K562 (cell line): ENCODE measurements around the gene ATP6V0D1. TPM values are rescaled to one million over a fixed set of nuclear protein-coding genes. Genes with fewer than 3 reads are reported as not detected.

Source experiments
- ATAC-seq: fragments of 200-7000 bp; cut with Tn5 transposase; 3 replicates; pipeline ENCODE4 v1.9.1; 2020; ENCODE audit warnings: moderate library complexity
- BruUV-seq: library from RNA; stranded (reverse); fragments of 400-500 nt; replicated peaks from 2 replicates; lab custom pipeline; 2021; lab: Mats Ljungman, UMichigan
- CTCF ChIA-PET: fragments of 300-600 bp; formaldehyde crosslinking; extraction: SDS; loops from one replicate; lab custom pipeline; 2021; ENCODE audit warnings: low intra/inter-chr PET ratio; lab: Yijun Ruan, JAX
- POLR2A ChIA-PET: fragments of 300-600, 350-650 bp; sonication (Branson Sonifier 250); formaldehyde crosslinking; extraction: SDS; loops from one replicate; lab custom pipeline; 2021; ENCODE audit warnings: antibody characterized with exemption, inconsistent platforms; lab: Yijun Ruan, JAX
- DNase-seq, 4 experiments: peaks; one replicate each; pipeline versions ENCODE4 v3.0.0 to v3.0.0-alpha.2; 2011 to 2018; ENCODE audit warnings: low spot score in 3 of 4, mixed read lengths in 3 of 4; ENCODE audit errors: extremely low read depth in 1 of 4
- FAIRE-seq: peaks from 2 replicates; lab custom pipeline; 2011; peaks lifted over from hg19 to GRCh38; lab: Jason Lieb, UNC
- H2AFZ ChIP-seq: 2 replicates; pipeline ENCODE4 v1.6.0; 2011; ENCODE audit warnings: low read depth, low read length, control low read depth, inconsistent platforms
- H3K27ac ChIP-seq: fragments of 200-600 bp; 3 replicates; pipeline ENCODE4 v1.8.0; 2011; ENCODE audit warnings: low read depth, mild to moderate bottlenecking, control low read depth, inconsistent platforms, low read length, moderate library complexity, mixed read lengths; ENCODE audit errors: extremely low read depth
- H3K27me3 ChIP-seq, 2 experiments: fragments of 300-600 bp in 1 of 2; 2 replicates in 1 of 2; 3 replicates in 1 of 2; pipeline versions ENCODE4 v1.6.0 to v1.8.0; 2011; ENCODE audit warnings: inconsistent platforms in 2 of 2, low read length in 2 of 2, mild to moderate bottlenecking in 1 of 2, mixed read lengths in 1 of 2, moderate library complexity in 1 of 2; ENCODE audit not compliant: control insufficient read depth in 2 of 2, insufficient read depth in 2 of 2
- H3K36me3 ChIP-seq: fragments of 300-600 bp; 3 replicates; pipeline ENCODE4 v1.8.0; 2011; ENCODE audit warnings: mild to moderate bottlenecking, low read length, inconsistent platforms; ENCODE audit not compliant: control insufficient read depth, insufficient read depth
- H3K4me1 ChIP-seq, 2 experiments: fragments of 200-600 bp in 1 of 2; replicated peaks in 1 of 2; 2 replicates in 1 of 2; 3 replicates in 1 of 2; pipeline versions ENCODE4 v1.5.1 to v1.8.0; 2011; ENCODE audit warnings: inconsistent platforms in 2 of 2, low read length in 2 of 2, mild to moderate bottlenecking in 1 of 2, mixed read lengths in 1 of 2, moderate library complexity in 1 of 2; ENCODE audit not compliant: control insufficient read depth in 2 of 2, insufficient read depth in 2 of 2
- H3K4me2 ChIP-seq: 2 replicates; pipeline ENCODE4 v1.6.1; 2011; ENCODE audit warnings: low read length, control low read depth, inconsistent platforms, mixed read lengths; ENCODE audit not compliant: insufficient read depth
- H3K4me3 ChIP-seq: fragments of 200-600 bp; sonication (generic), shearing (Covaris generic); 2 replicates; pipeline ENCODE4 v1.5.1; 2016; ENCODE audit warnings: control low read depth, inconsistent platforms
- H3K79me2 ChIP-seq: fragments of 200-600 bp; 3 replicates; pipeline ENCODE4 v1.8.0; 2011; ENCODE audit warnings: low read length, inconsistent platforms; ENCODE audit not compliant: control insufficient read depth, insufficient read depth
- H3K9ac ChIP-seq, 2 experiments: 2 replicates each; pipeline versions ENCODE4 v1.6.0 to v1.6.1; 2011; ENCODE audit warnings: low read depth in 2 of 2, low read length in 2 of 2, control low read depth in 1 of 2, inconsistent platforms in 1 of 2, mild to moderate bottlenecking in 1 of 2, mixed read lengths in 1 of 2; ENCODE audit not compliant: insufficient read depth in 1 of 2
- H3K9me1 ChIP-seq: one replicate; pipeline ENCODE4 v1.6.0; 2011; ENCODE audit warnings: inconsistent platforms, mild to moderate bottlenecking, low read length, moderate library complexity; ENCODE audit not compliant: control insufficient read depth, insufficient read depth
- H3K9me3 ChIP-seq: replicated peaks from 2 replicates; pipeline ENCODE4 v1.5.1; 2011; ENCODE audit warnings: low read depth, low read length, inconsistent platforms; ENCODE audit not compliant: control insufficient read depth, insufficient read depth
- H4K20me1 ChIP-seq: replicated peaks from 2 replicates; pipeline ENCODE4 v1.6.1; 2011; ENCODE audit warnings: low read length, inconsistent platforms, mixed read lengths; ENCODE audit not compliant: control insufficient read depth, insufficient read depth
- DNMT1 ChIP-seq: fragments of 450-650 bp; IDR thresholded peaks from 2 replicates; pipeline ENCODE4 v1.6.1; 2016; ENCODE audit warnings: antibody characterized with exemption, mild to moderate bottlenecking
- GATA2 ChIP-seq: sonication (generic); formaldehyde crosslinking; IDR thresholded peaks from 2 replicates; pipeline ENCODE4 v1.4.0; 2020; ENCODE audit warnings: mild to moderate bottlenecking, missing genetic modification reagents
- GTF2E2 ChIP-seq: fragments of 200-800 bp; sonication (Bioruptor generic); IDR thresholded peaks from 2 replicates; pipeline ENCODE4 v1.6.1; 2016; ENCODE audit warnings: missing genetic modification characterization, missing compliant biosample characterization
- KAT7 ChIP-seq: sonication (generic); formaldehyde crosslinking; IDR thresholded peaks from 2 replicates; pipeline ENCODE4 v1.8.0; 2022; ENCODE audit warnings: missing genetic modification reagents, mild to moderate bottlenecking, borderline replicate concordance
- LEF1 ChIP-seq: fragments of 450-650 bp; IDR thresholded peaks from 2 replicates; pipeline ENCODE4 v1.6.1; 2016; ENCODE audit warnings: mild to moderate bottlenecking
- RBM22 ChIP-seq: fragments of 200-400 bp; formaldehyde crosslinking; IDR thresholded peaks from 2 replicates; pipeline ENCODE4 v1.6.1; 2018; ENCODE audit warnings: low read length, low read depth; ENCODE audit not compliant: poor library complexity, severe bottlenecking
- TCFL5 ChIP-seq: fragments of 250-450 bp; sonication (Bioruptor Pico); conservative IDR thresholded peaks from 2 replicates; pipeline ENCODE4 v1.6.1; 2021; ENCODE audit warnings: mild to moderate bottlenecking, moderate library complexity, matching md5 sums
- TRIM28 ChIP-seq: fragments of 450-650 bp; IDR thresholded peaks from 2 replicates; pipeline ENCODE4 v1.6.1; 2017
- ZBTB9 ChIP-seq: fragments of 450-650 bp; formaldehyde crosslinking; IDR thresholded peaks from 2 replicates; pipeline ENCODE4 v1.4.0; 2020; ENCODE audit warnings: mild to moderate bottlenecking, moderate library complexity
- ZNF134 ChIP-seq: fragments of 250-450 bp; sonication (Bioruptor Pico); conservative IDR thresholded peaks from 2 replicates; pipeline ENCODE4 v1.4.0; 2020
- ZNF431 ChIP-seq: sonication (generic); formaldehyde crosslinking; IDR thresholded peaks from 2 replicates; pipeline ENCODE4 v1.8.0; 2022; ENCODE audit warnings: mild to moderate bottlenecking, missing genetic modification reagents
- ZNF609 ChIP-seq: sonication (generic); formaldehyde crosslinking; IDR thresholded peaks from 2 replicates; pipeline ENCODE4 v1.8.1; 2023; ENCODE audit warnings: missing genetic modification reagents, mild to moderate bottlenecking, borderline replicate concordance
- WGBS: fragments of 100-300 bp; shearing (Covaris generic); methylation state at CpG from one replicate; pipeline ENCODE4 v1.1.6; 2016; ENCODE audit warnings: low coverage, mixed read lengths; ENCODE audit not compliant: insufficient coverage; ENCODE audit errors: missing lambda C conversion rate; 5-methylcytosine and 5-hydroxymethylcytosine counted together
- in situ Hi-C: fragments of 300-500 bp; cut with MboI; formaldehyde crosslinking; loops from 4 replicates; pipeline ENCODE4 v1.15.0; 2018; ENCODE audit warnings: inconsistent platforms, mixed read lengths
- intact Hi-C: fragments of 100-400 bp; cut with micrococcal nuclease; formaldehyde crosslinking; loops from 2 replicates; pipeline ENCODE4 v1.14.2; 2022
- polyA plus RNA-seq, 8 experiments: library from polyadenylated mRNA; depleted of rRNA in 4 of 8; stranded (reverse) in 5 of 8; unstranded in 3 of 8; fragments of >200 nt; fragmentation: Nextera tagmentation in 2 of 8; fragmentation: Illumina TruSeq in 1 of 8; extraction: Ambion mirVana in 2 of 8; extraction: Trizol in 1 of 8; gene quantifications; 2 replicates each; pipeline versions ENCODE4 v1.2.1 to v1.2.3, GENCODE V29; 2011 to 2014; ENCODE audit warnings: inconsistent platforms in 1 of 8, missing spikeins in 1 of 8
- total RNA-seq, 7 experiments: library from RNA; depleted of rRNA in 6 of 7; stranded (reverse); fragments of >200 nt in 6 of 7; fragmentation: Illumina TruSeq in 2 of 7; extraction: Trizol in 2 of 7; gene quantifications; 2 replicates each; pipeline versions ENCODE4 v1.2.1 to v1.2.3, GENCODE V29; 2011 to 2021; ENCODE audit warnings: low replicate concordance in 1 of 7

ATP6V0D1 gene
- total and polyA plus RNA-seq, 9 of the 15 experiments (the other 6 are each of a cell fraction or from before 2014, with no cell fraction given) = 23.2 to 69.7 (median 45.6) TPM

DNA sequence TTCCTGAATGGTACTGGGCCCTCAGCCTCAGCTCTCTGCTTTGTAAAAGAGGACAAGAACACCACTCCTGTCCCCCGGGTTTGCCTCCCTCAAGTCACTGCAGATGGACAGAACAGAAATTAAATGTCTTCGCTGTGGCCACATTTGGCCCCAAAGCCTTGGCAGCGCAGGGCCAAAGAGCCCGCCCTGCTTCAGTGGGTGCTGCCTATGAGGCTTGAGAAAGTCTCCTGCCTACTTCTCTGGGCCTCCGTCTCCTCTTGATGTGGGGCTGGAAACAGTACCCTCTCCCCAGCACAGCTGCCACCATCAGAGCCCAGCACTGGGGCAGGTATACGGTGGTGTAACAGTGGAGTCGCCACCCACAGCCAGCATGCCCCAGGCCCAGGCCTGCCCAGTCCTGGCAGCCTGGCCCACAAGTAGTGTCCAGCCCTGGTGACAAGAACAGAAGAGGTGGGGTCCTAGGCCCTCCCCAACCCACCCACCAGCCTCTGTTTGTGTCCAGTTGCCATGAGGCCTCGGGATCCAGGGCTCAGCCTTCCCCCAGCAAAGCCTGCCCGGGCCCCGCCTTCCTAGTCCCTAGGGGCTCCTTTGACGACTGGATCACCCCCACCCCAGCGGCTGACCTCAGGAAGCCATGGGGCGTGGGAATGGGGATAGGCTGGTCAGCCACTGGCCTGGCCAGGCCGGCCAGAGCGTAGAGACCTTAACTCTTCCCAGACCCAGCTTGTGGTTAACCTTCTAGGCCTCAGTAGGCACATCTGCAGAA lies 83.7 kb downstream of the ATP6V0D1 start:
- Histone ChIP-seq H3K4me3 (no peak overlapping the region), H3K9me1 (no peaks in the 10 kb centered on the region), H3K27ac (0 out of 3 replicates have a peak overlapping the region, but pooled peaks have one; percentile 2), H2AFZ (0 out of 2 replicates have a peak overlapping the region, but pooled peaks have one; percentile 76), H3K4me2 (no peak overlapping the region), H3K9me3 (no peaks in the 10 kb centered on the region), H3K4me1 (peaks cover 19 to 85% of the 10 kb centered on the region in 2 experiments), H4K20me1 (no peaks in the 10 kb centered on the region), H3K36me3 (no peaks in the 10 kb centered on the region), H3K9ac (peak overlapping the region in 1 of 2 experiments; percentile 84; a peak in 2 of 4 replicates), H3K27me3 (peaks cover 0 to 21% of the 10 kb centered on the region in 2 experiments; a peak in 2 of 5 replicates), H3K79me2 (no peaks in the 10 kb centered on the region)
- DNase-seq (no peak), ATAC-seq (no peak), FAIRE-seq (no peak)
- TF ChIP-seq LEF1 (no peak), ZNF134 (CRISPR knock-in tag) (no peak), TRIM28 (no peak), ZBTB9 (CRISPR knock-in tag) (no peak), ZNF431 (CRISPR knock-in tag) (no peak), GTF2E2 (no peak), TCFL5 (CRISPR knock-in tag) (no peak), DNMT1 (no peak), KAT7 (no peak), GATA2 (CRISPR knock-in tag) (no peak), ZNF609 (CRISPR knock-in tag) (no peak), RBM22 (no peak)
- BruUV-seq = no TSS peak
- 78% methylated on average over 15 of the region's 15 CpGs for WGBS
- in situ Hi-C loops = no loop called here
- intact Hi-C loops = loop anchor here (5.0 to 10.0 kb wide), 2 partner anchors 52 to 135 kb away; no protein-coding TSS in a partner anchor
- CTCF ChIA-PET = no interaction called here
- POLR2A ChIA-PET = no interaction called here
